Activated T-cell treated with anti-CD3 and anti-CD28 coated beads for 24 hours (primary cell): ENCODE results near the gene ATF7IP.

ENCODE experiments used
- DNase-seq: peaks from one replicate; pipeline ENCODE4 v3.0.0-alpha.2; 2020; ENCODE audit warnings: low read depth

Gene ATF7IP

DNA sequence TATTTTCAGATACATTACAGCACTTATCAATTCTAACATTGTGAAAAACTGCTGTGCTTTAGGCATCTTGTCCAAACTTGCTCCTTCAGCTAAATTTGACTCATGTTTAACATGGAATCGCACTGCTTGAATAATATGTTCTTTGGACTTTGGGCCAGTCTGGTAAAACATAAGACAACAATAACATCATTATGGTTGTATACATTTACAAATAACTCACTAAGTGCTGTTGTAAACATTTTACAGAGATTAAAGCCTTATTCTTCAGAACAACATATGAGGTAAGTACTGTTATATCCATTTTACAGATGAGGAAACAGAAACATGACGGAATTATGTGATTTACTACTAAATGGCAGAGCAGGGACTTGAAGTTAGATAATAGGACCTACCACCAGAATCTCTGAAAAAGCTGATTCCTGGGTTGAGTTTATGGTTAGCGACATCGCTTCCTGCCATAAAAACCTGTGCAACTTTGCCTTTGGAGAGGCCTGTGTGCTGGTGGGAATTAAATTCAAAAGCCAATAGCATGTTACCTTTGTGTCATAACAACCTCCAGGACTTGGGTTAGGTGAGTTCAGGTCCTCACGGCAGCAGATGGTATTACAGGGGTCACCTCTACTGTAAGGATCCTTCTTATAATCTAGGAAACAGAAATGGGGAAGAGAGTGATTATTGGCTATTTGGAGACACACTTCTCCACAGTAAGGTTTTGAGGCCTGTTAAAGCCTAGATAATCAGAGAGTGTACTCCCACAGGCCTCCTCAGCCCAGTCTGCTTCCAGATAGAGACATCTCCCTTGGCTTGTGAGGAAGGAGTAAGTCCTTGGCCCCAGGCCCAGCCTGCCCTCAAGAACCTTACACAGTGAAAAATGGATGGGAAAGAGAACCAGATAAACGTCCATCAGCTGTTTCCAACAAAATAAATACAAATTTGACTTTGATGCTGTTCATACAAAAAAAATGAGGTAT is 140.4 kb downstream of the ATF7IP start:
- DNase-seq = no peak

GRCh38 chr12:14510574-14510973 is 145.1 kb downstream of the ATF7IP start:
- no peak for DNase-seq

DNA sequence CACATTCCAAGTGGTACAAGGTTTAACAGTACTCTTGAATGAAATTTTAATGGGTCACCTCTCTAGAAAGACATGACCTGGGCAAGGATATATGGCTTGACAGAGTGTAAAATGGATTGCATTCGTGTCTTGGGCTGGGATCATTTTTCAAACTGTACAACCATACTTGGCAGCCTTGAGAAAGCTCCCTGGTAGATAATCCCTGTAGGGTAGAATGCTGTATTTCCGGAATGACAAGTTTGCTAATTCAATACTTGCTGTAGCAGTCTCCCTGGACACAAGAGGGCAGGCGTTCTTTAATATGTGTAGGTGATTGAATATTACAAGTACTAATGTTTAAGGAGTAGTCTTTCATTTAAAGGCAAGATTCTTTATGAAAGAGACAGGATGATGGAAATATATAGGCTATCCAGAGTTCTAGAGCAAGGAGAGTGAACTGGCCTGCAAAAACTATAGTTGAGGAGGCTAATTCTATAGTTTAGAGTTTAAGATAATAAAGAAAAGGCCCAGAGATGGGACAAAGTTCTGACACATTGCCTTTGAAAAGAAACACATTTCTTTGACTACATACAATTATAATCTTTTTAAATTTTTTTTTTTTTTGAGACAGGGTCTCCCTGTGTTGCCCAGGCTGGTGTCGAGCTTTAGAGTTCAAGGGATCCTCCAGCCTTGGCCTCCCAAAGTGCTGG is 148.8 kb downstream of the ATF7IP start:
- no peak for DNase-seq

GRCh38 chr12:14514946-14515345 is 149.5 kb downstream of the ATF7IP start:
- DNase-seq = no peak

DNA sequence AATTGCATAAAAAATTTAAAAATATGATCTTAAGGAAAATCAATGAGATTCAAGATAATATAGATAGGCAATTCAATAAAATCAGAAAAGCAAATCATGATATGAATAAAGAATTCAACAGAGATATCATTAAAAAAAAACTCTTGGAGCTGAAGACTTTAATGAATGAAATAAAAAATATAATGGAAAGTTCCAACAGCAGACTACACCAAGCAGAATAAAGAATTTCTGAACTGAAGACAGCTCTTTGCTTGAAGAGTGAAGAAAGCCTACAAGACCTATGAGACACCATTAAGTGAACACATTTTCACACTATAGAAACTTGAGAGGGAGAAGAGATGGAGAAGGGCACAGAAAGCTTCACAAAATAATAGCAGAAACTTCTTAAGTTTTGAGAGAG is 156.3 kb downstream of the ATF7IP start:
- DNase-seq = no peak

GRCh38 chr12:14525964-14526363 is 160.5 kb downstream of the ATF7IP start:
- no peak for DNase-seq

DNA sequence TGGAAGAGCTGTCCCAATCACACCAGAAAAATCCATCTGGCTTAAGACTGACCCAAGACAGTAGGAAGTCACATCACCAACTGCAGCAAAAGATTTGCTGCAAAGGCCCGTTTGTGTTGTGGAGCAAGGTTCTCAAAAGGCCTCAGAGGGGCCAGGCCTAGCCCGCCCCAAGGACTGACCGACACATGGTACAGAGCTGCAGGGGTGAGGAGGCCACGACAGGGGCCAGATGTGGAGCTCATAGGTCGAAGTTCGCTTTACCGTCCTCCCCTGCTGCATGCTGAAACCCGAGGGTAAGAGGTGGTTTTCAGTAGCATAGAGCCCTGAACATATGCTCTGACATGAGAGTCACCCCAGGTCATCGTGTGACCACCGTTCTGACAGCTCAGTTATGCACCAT is 166.7 kb downstream of the ATF7IP start:
- no peak for DNase-seq

- no peak for DNase-seq
Observed at GRCh38 chr12:14537088-14537487, 171.6 kb downstream of the ATF7IP start.

DNA sequence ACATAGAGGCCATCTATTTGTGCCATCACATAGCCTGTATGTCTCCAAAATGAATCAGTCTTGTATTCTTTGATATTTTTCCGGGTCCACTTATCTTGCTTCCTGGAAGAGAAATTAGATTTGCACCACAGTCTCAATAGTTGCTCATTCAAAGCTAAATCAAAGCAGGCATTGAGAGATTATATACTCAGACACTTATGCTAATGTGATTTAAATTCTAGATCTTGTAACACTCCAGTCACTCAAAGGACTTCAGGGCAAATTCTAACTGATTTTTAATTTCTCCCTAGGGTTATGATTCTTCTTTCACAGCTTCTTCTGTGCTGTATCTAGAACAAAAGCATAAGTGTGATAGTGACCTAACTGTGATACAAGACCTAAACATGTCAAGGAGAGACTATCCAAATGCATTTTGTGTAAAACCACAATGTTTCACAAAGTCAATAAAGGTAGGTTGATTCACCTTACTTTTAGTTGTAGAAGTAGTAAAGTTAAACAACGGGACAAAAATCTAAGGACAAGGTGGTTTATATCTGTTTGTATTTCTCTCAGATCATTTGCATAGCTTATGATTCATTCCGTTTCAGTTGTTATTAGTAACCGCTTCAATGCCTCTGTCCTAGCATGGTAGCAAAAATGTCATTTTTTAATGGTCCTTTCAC is 175.4 kb downstream of the ATF7IP start:
- no peak for DNase-seq

GRCh38 chr12:14545144-14546124 is 180.0 kb downstream of the ATF7IP start:
- no peak for DNase-seq

GRCh38 chr12:14547571-14547970 is 182.1 kb downstream of the ATF7IP start:
- no peak for DNase-seq

GRCh38 chr12:14548609-14549008 is 183.1 kb downstream of the ATF7IP start:
- DNase-seq = no peak
